Spleen (tissue), 11 donors: ENCODE results near the gene MYRF. TPM values are rescaled to one million over a fixed set of nuclear protein-coding genes. Genes with fewer than 3 reads are reported as not detected.
A peak's percentile ranks its signal among the peaks of the same experiment; 100 is the strongest.

Experiments
- DNase-seq: peaks from one replicate; pipeline ENCODE4 v3.0.0-alpha.2; 2020
- H3K27ac ChIP-seq, 8 donors: fragments of 200-600 bp; sonication (generic) in 7 of 8; 1 replicate in 4 of 8; 2 replicates in 4 of 8; pipeline versions ENCODE4 v1.5.0 to v1.8.0; 2016 to 2021; ENCODE audit warnings: inconsistent platforms in 4 of 8, mild to moderate bottlenecking in 4 of 8, moderate library complexity in 1 of 8
- H3K27me3 ChIP-seq, 7 donors: fragments of 200-600 bp; sonication (generic) in 6 of 7; replicated peaks in 1 of 7; 1 replicate in 4 of 7; 2 replicates in 3 of 7; pipeline versions ENCODE4 v1.5.0 to v1.8.0; 2016 to 2021; ENCODE audit warnings: inconsistent platforms in 3 of 7, mild to moderate bottlenecking in 1 of 7
- H3K36me3 ChIP-seq, 6 donors: fragments of 200-600 bp; sonication (generic) in 5 of 6; 1 replicate in 4 of 6; 2 replicates in 2 of 6; pipeline versions ENCODE4 v1.5.0 to v1.8.0; 2016 to 2021; ENCODE audit warnings: inconsistent platforms in 2 of 6
- H3K4me1 ChIP-seq, 6 donors: fragments of 200-600 bp; sonication (generic) in 5 of 6; 1 replicate in 3 of 6; 2 replicates in 3 of 6; pipeline versions ENCODE4 v1.5.0 to v1.8.0; 2016 to 2021; ENCODE audit warnings: inconsistent platforms in 3 of 6
- H3K4me3 ChIP-seq, 8 donors: fragments of 200-600 bp; sonication (generic) in 7 of 8; 1 replicate in 4 of 8; 2 replicates in 4 of 8; pipeline versions ENCODE4 v1.5.0 to v1.8.0; 2016 to 2021; ENCODE audit warnings: inconsistent platforms in 4 of 8, mild to moderate bottlenecking in 4 of 8, moderate library complexity in 2 of 8
- H3K9me3 ChIP-seq, 8 donors: fragments of 200-600 bp; sonication (generic) in 7 of 8; 1 replicate in 4 of 8; 2 replicates in 4 of 8; pipeline versions ENCODE4 v1.5.0 to v1.8.0; 2016 to 2021; ENCODE audit warnings: inconsistent platforms in 4 of 8
- POLR2A ChIP-seq, 3 donors: fragments of 450-650 bp; IDR thresholded peaks; one replicate each; pipeline ENCODE4 v1.5.1; 2017; ENCODE audit warnings: antibody characterized with exemption in 3 of 3, mild to moderate bottlenecking in 1 of 3
- POLR2AphosphoS5 ChIP-seq, 3 donors: sonication (generic); formaldehyde crosslinking; IDR thresholded peaks; one replicate each; pipeline ENCODE4 v1.5.1; 2017; ENCODE audit warnings: antibody characterized with exemption in 3 of 3
- WGBS, 5 donors: extraction: QIAGEN DNeasy Blood & Tissue Kit in 3 of 5; methylation state at CpG; one replicate each; pipeline versions ENCODE4 v1.1.5 to v1.1.7; 2013 to 2018; 5-methylcytosine and 5-hydroxymethylcytosine counted together
- intact Hi-C: fragments of 100-400 bp; cut with DNase I; formaldehyde crosslinking; loops from one replicate; pipeline ENCODE4 v1.15.0; 2023; ENCODE audit warnings: low total_unique reads
- polyA plus RNA-seq, 3 donors: library from polyadenylated mRNA; stranded (reverse); fragments of 200-250 nt; gene quantifications; one replicate each; pipeline ENCODE4 v1.2.1, GENCODE V29; 2013
- total RNA-seq, 7 donors: library from RNA; depleted of rRNA in 3 of 7; stranded (reverse); fragments of >200 nt in 3 of 7; fragmentation: NEBNext Ultra II Directional in 4 of 7; extraction: Animal tissue kit (Norgen Biotek cat#: 25700) in 4 of 7; gene quantifications; one replicate each; pipeline versions ENCODE4 v1.1.0 to v1.2.1, GENCODE V29; 2016 to 2021
- TF ChIP-seq, protein P1 (sequence below), 11 experiments: fragments of 200-600 bp in 7 of 11; fragments of 450-650 bp in 4 of 11; sonication (generic) in 4 of 11; IDR thresholded peaks in 8 of 11; conservative IDR thresholded peaks in 3 of 11; 1 replicate in 7 of 11; 2 replicates in 4 of 11; pipeline versions ENCODE4 v1.4.0 to v1.8.0; 2016 to 2021; ENCODE audit warnings: antibody characterized with exemption in 11 of 11, inconsistent platforms in 4 of 11, mild to moderate bottlenecking in 1 of 11
- donor health status: healthy with polysubstance abuse.
- donor health status: DM: no; HTN: no; CAD: no; lungs with moderate emphysema.
- donor health status: DM: no; HTN: no; CAD: no.
- donor health status: Bipolar disorder and iron deficiency.
- donor health status: healthy.
- donor health status: DM: no; HTN: no; CAD: no.
- donor health status: DM: yes; HTN: yes; CAD: no.

Gene MYRF
- total and polyA plus RNA-seq, 10 donors: 0.15 to 1.5 (median 0.55) TPM

DNA sequence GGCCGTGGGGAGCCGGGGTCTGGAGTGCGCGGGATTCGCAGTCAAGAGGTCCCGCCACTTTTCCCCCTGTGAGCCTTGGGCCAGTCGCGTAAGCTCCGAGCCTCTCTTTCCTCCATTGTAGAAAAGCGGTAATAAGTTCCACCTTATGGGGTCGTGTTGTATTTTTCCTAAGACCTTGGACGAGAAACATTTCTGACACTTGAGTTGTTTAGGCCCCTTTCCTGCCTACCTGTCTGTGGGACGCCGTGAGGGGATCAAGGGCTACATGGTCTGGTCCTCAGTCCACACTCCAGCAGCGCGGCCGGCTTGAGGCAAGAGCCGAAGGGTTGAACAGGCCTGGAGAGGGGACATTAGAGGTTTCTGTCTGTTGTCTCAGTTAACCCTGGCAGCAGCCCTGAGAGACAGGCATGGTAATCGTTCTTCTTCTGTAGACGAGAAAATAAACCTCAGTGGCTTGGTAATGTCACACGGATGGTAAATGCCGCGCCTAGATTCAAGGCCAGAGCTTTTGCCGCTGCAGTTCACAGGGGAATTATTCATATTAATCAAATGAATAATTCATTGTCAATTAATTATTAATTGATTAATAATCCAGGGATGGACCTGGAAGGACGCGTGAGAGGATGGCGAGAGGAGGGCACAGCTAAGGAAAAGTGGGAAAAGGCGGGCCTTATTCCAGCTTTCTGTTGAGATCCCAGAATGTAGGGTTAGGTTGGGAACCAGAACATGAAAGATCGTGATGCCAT lies 40.8 kb downstream of the MYRF start:
- H3K4me1 ChIP-seq: peaks cover 10 to 72% (median 30%) of the 10 kb centered on the region in 6 donors
- no peaks in the 10 kb centered on the region for H3K27me3 ChIP-seq
- H3K27ac ChIP-seq: peak overlapping the region; percentile 92 to 99 (median 96)
- TF ChIP-seq, protein P1, sequence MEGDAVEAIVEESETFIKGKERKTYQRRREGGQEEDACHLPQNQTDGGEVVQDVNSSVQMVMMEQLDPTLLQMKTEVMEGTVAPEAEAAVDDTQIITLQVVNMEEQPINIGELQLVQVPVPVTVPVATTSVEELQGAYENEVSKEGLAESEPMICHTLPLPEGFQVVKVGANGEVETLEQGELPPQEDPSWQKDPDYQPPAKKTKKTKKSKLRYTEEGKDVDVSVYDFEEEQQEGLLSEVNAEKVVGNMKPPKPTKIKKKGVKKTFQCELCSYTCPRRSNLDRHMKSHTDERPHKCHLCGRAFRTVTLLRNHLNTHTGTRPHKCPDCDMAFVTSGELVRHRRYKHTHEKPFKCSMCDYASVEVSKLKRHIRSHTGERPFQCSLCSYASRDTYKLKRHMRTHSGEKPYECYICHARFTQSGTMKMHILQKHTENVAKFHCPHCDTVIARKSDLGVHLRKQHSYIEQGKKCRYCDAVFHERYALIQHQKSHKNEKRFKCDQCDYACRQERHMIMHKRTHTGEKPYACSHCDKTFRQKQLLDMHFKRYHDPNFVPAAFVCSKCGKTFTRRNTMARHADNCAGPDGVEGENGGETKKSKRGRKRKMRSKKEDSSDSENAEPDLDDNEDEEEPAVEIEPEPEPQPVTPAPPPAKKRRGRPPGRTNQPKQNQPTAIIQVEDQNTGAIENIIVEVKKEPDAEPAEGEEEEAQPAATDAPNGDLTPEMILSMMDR (IDR thresholded peaks at IDR 0.05 in 8 of 11, conservative IDR thresholded peaks at IDR 0.05 in 3 of 11): no peak
- TF ChIP-seq POLR2A (IDR thresholded peaks at IDR 0.05): no peak
- TF ChIP-seq POLR2AphosphoS5 (IDR thresholded peaks at IDR 0.05): no peak
- peaks cover 0 to 43% (median 28%) of the 10 kb centered on the region in 6 donors for H3K36me3 ChIP-seq
- intact Hi-C loops: loop anchor here (10.0 kb wide), 2 partner anchors 102 to 152 kb away; partner anchors contain the start of gene FADS3
- no peaks in the 10 kb centered on the region for H3K9me3 ChIP-seq
- H3K4me3 ChIP-seq: peak overlapping the region; percentile 65 to 96 (median 81)
- 3 to 6% (median 5%) methylated on average over 29 of the region's 29 CpGs for WGBS, 5 donors
- peak; percentile 58 for DNase-seq

DNA sequence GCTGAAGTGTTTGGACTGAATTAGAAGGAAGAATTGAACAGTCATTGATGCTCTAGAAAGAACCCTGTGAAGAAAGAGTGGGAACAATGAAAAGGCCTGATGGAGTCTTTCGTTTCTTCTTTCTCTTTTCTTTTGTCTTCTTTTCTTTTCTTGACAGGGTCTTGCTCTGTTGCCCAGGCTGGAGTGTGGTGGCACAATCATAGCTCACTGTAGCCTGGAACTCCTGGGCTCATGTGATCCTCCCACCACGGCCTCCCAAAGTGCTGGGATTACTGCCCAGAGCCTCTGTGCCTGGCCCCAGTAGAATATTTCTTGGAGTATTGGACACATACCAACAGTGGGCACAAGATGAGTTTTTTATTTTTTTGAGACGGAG lies 41.4 kb downstream of the MYRF start:
- peak overlapping the region in 4 of 8 donors; percentile 65 to 96 (median 78) for H3K4me3 ChIP-seq
- no peak overlapping the region for H3K27ac ChIP-seq
- H3K27me3 ChIP-seq: no peaks in the 10 kb centered on the region
- TF ChIP-seq POLR2A (IDR thresholded peaks at IDR 0.05) (no peak), POLR2AphosphoS5 (IDR thresholded peaks at IDR 0.05) (no peak)
- TF ChIP-seq, protein P1 (IDR thresholded peaks at IDR 0.05 in 8 of 11, conservative IDR thresholded peaks at IDR 0.05 in 3 of 11): no peak
- H3K36me3 ChIP-seq: peaks cover 0 to 43% (median 22%) of the 10 kb centered on the region in 6 donors
- peaks cover 10 to 66% (median 30%) of the 10 kb centered on the region in 6 donors for H3K4me1 ChIP-seq
- peak; percentile 13 for DNase-seq
- intact Hi-C loops: loop anchor here (10.0 kb wide), 2 partner anchors 101 to 151 kb away; partner anchors contain the start of gene FADS3
- H3K9me3 ChIP-seq: no peaks in the 10 kb centered on the region
- 56 to 73% (median 58%) methylated on average over 3 of the region's 3 CpGs for WGBS, 5 donors

DNA sequence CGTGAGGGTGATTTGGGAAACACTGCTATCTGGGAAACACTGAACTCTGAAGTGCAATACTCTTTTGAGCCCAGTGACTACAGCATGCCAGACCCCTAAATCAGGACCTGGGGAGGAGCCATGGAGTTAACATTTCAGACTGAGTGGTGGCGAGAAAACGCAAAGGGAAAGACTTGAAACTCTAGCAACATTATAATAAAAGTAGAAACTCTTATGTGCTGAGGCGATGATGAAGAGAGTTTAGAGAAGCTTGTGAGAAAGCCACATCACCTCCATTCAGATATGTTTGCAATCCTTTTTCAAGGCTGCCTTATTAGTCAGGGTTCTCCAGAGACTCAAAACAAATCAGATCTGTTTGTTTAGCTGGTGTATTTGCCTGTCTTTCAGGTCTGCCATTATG lies 42.1 kb downstream of the MYRF start:
- no peak for DNase-seq
- 86 to 92% (median 89%) methylated on average over 4 of the region's 4 CpGs for WGBS, 5 donors

More for the DNA sequence above, 42.1 kb downstream of the MYRF start:
- Histone ChIP-seq H3K27me3 (no peaks in the 10 kb centered on the region), H3K4me1 (peaks cover 10 to 66% (median 33%) of the 10 kb centered on the region in 6 donors), H3K27ac (no peak overlapping the region), H3K9me3 (no peaks in the 10 kb centered on the region), H3K4me3 (no peak overlapping the region), H3K36me3 (peaks cover 0 to 35% (median 14%) of the 10 kb centered on the region in 6 donors)
- no peak for TF ChIP-seq POLR2AphosphoS5 (IDR thresholded peaks at IDR 0.05)
- TF ChIP-seq, protein P1 (IDR thresholded peaks at IDR 0.05 in 8 of 11, conservative IDR thresholded peaks at IDR 0.05 in 3 of 11): no peak
- no peak for TF ChIP-seq POLR2A (IDR thresholded peaks at IDR 0.05)
- intact Hi-C loops: loop anchor here (10.0 kb wide), 2 partner anchors 100 to 150 kb away; partner anchors contain the start of gene FADS3
